Ovary (tissue), 9 donors: ENCODE data around the gene TNS3. TPM values are rescaled to one million over a fixed set of nuclear protein-coding genes. Genes with fewer than 3 reads are reported as not detected.

ENCODE experiments used
- DNase-seq, 5 donors: peaks; one replicate each; pipeline ENCODE4 v3.0.0-alpha.2; 2019 to 2020
- H3K27ac ChIP-seq, 2 donors: fragments of 200-600 bp; one replicate each; pipeline versions ENCODE4 v1.5.1 to v1.8.0; 2019 to 2022
- H3K27me3 ChIP-seq: fragments of 200-600 bp; one replicate; pipeline ENCODE4 v1.8.0; 2022
- H3K36me3 ChIP-seq: fragments of 200-600 bp; sonication (generic); one replicate; pipeline ENCODE4 v1.5.1; 2019
- H3K4me1 ChIP-seq: one replicate; pipeline ENCODE4 v1.8.1; 2013; ENCODE audit warnings: mild to moderate bottlenecking, moderate library complexity; ENCODE audit not compliant: insufficient read depth
- H3K4me3 ChIP-seq: fragments of 200-600 bp; sonication (generic); one replicate; pipeline ENCODE4 v1.5.1; 2017
- H3K9me3 ChIP-seq, 2 donors: fragments of 200-600 bp in 1 of 2; sonication (generic) in 1 of 2; one replicate each; pipeline versions ENCODE4 v1.5.1 to v1.8.1; 2013 to 2019; ENCODE audit warnings: mild to moderate bottlenecking in 1 of 2, moderate library complexity in 1 of 2
- EP300 ChIP-seq: sonication (generic); formaldehyde crosslinking; IDR thresholded peaks from one replicate; pipeline ENCODE4 v1.6.1; 2017; ENCODE audit warnings: antibody characterized with exemption
- POLR2A ChIP-seq: fragments of 450-650 bp; IDR thresholded peaks from one replicate; pipeline ENCODE4 v1.6.1; 2017; ENCODE audit warnings: antibody characterized with exemption, mild to moderate bottlenecking, moderate library complexity
- WGBS, 3 donors: extraction: QIAGEN DNeasy Blood & Tissue Kit in 1 of 3; methylation state at CpG; one replicate each; pipeline versions ENCODE4 v1.1.5 to v1.1.7; 2013 to 2017; 5-methylcytosine and 5-hydroxymethylcytosine counted together
- intact Hi-C, 4 donors: fragments of 100-400 bp; cut with DNase I; formaldehyde crosslinking; loops; one replicate each; pipeline versions ENCODE4 v1.11.0 to v1.15.1; 2022 to 2023
- polyA plus RNA-seq, 2 donors: library from polyadenylated mRNA; stranded (reverse); fragments of 200-250 nt in 1 of 2; fragments of 350-450 nt in 1 of 2; fragmentation: Illumina TruSeq in 1 of 2; extraction: RNeasy Lipid Tissue Mini Kit (QIAGEN cat#74804) in 1 of 2; gene quantifications; one replicate each; pipeline ENCODE4 v1.2.3, GENCODE V29; 2013 to 2014
- total RNA-seq, 7 donors: library from RNA; depleted of rRNA in 2 of 7; stranded (reverse); fragments of >200 nt in 2 of 7; fragmentation: NEBNext Ultra II Directional in 3 of 7; extraction: Animal tissue kit (Norgen Biotek cat#: 25700) in 3 of 7; gene quantifications; one replicate each; pipeline versions ENCODE4 v1.1.0 to v1.2.4, GENCODE V29; 2016 to 2023
- TF ChIP-seq, protein P1 (sequence below), 3 donors: fragments of 450-650 bp in 2 of 3; fragments of 200-600 bp in 1 of 3; IDR thresholded peaks; one replicate each; pipeline versions ENCODE4 v1.5.1 to v1.8.0; 2016 to 2022; ENCODE audit warnings: antibody characterized with exemption in 3 of 3, mild to moderate bottlenecking in 1 of 3
- donor health status: DM: no; HTN: no; CAD: no; lungs with moderate emphysema.
- donor health status: DM: no; HTN: no; CAD: no.
- donor health status: Bipolar disorder and iron deficiency.
- donor health status: DM: yes; HTN: yes; CAD: no.
- donor health status: DM: no; HTN: no; CAD: no.
- donor health status: DM: yes; HTN: yes; CAD: no.

TNS3 gene
- total and polyA plus RNA-seq, 9 donors: 36.6 to 137 (median 91.3) TPM

DNA sequence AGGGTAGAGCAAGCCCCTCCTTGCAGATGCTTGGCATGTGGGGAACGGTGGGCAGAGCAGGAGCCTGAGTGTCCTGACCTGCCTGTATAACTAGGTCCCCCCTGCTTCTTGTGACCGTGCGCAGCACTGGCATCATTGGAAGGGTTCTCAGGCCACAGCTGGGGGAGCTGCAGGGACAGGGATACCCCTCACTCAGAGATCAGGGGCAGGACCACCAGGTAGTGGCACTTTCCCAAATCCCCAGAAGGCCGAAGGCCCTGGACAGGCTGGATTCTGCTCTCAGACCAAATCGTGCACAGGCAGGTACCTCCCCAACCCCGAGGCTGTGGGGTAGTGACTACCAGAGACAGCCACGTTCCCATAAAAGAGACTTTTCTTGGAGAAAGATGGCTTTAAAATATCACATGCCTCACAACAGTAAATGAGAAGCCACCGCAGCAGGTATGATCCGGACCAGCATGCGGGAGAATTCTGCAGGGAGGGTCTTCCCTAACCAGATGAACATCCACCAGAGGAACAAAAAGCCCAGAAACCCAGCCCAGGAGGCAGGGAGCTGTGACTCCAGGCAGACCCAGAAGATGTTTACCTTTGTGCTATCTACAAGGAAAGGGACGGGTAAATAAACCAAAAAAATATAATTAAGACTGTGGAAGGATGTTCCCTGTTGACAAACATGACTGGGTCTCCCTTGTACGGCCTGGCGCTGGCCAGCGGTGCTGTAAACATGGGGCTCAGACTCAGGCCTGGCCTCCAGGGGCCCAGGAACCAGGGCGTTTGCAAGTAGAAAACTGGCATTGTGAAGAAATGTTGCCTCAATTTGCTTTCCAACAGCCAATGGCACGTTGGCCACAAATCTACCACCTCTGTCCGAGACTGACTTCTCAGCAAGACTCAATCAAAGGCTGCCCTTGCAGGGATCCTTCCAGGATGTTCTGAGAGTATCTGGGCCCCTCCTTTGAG, 180.0 kb downstream of the TNS3 start:
- Histone ChIP-seq H3K4me1 (peaks cover 28% of the 10 kb centered on the region), H3K27me3 (no peaks in the 10 kb centered on the region), H3K9me3 (no peaks in the 10 kb centered on the region), H3K27ac (peak overlapping the region in 1 of 2 donors; percentile 75), H3K4me3 (no peak overlapping the region), H3K36me3 (no peaks in the 10 kb centered on the region)
- WGBS, 3 donors: 65 to 79% (median 72%) methylated on average over 17 of the region's 17 CpGs
- intact Hi-C loops: loop anchor here in 1 of 4 donors (10.0 kb wide), 1 partner anchor 77 kb away; no protein-coding TSS in a partner anchor
- DNase-seq: no peak
- no peak for TF ChIP-seq POLR2A
- no peak for TF ChIP-seq EP300
- TF ChIP-seq, protein P1, sequence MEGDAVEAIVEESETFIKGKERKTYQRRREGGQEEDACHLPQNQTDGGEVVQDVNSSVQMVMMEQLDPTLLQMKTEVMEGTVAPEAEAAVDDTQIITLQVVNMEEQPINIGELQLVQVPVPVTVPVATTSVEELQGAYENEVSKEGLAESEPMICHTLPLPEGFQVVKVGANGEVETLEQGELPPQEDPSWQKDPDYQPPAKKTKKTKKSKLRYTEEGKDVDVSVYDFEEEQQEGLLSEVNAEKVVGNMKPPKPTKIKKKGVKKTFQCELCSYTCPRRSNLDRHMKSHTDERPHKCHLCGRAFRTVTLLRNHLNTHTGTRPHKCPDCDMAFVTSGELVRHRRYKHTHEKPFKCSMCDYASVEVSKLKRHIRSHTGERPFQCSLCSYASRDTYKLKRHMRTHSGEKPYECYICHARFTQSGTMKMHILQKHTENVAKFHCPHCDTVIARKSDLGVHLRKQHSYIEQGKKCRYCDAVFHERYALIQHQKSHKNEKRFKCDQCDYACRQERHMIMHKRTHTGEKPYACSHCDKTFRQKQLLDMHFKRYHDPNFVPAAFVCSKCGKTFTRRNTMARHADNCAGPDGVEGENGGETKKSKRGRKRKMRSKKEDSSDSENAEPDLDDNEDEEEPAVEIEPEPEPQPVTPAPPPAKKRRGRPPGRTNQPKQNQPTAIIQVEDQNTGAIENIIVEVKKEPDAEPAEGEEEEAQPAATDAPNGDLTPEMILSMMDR (IDR thresholded peaks at IDR 0.05): no peak

DNA sequence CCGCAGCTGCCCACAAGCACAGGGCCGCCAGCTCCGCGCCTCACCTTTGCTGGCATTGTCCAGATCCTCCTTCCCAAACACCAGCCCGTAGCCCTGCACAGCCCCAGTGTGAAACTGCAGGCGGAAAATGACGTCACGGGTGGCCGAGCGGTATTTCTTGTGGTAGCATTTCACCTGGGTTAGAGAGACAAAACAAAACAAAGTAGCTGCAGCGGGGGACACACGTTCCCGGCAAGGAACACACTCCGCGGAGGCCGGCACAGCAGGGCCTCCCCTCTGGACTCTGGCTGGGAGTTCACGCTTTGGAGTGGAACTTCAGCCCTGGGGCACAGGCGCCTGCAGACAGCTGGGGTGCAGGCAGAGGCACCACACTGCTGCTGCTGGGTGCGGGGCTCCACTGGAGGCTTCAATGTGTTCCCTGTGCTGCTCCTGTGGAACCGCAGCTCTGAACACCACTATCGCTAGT, 181.1 kb downstream of the TNS3 start:
- Histone ChIP-seq H3K4me1 (peaks cover 19% of the 10 kb centered on the region), H3K27me3 (no peaks in the 10 kb centered on the region), H3K36me3 (no peaks in the 10 kb centered on the region), H3K27ac (no peak overlapping the region), H3K4me3 (no peak overlapping the region), H3K9me3 (no peaks in the 10 kb centered on the region)
- WGBS, 3 donors: 79 to 83% (median 79%) methylated on average over 21 of the region's 21 CpGs
- TF ChIP-seq EP300: no peak
- TF ChIP-seq, protein P1 (IDR thresholded peaks at IDR 0.05): no peak
- no peak for TF ChIP-seq POLR2A
- intact Hi-C loops: loop anchor here in 1 of 4 donors (10.0 kb wide), 1 partner anchor 76 kb away; no protein-coding TSS in a partner anchor
- peak in 2 of 5 donors; percentile 41 to 57 for DNase-seq

DNA sequence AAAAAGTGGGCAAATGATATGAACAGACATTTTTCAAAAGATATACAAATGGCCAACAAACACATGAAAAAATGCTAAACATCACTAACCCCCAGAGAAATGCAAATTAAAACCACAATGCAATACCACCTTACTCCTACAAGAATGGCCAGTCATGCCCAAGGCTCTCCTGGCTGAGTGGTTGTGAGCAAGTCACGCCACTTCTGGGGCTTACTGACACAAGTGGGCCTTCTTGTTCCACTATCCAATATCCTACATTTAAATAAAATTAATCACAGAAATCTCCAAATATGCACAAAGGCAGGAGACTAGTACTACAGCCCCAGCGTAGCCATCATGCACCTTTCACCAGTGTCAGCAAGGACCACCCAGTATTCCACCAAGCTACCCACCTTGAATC, 181.9 kb downstream of the TNS3 start:
- Histone ChIP-seq H3K27me3 (no peaks in the 10 kb centered on the region), H3K4me1 (peaks cover 15% of the 10 kb centered on the region), H3K4me3 (no peak overlapping the region), H3K27ac (no peak overlapping the region), H3K9me3 (no peaks in the 10 kb centered on the region), H3K36me3 (no peaks in the 10 kb centered on the region)
- WGBS, 3 donors: 96 to 98% (median 98%) methylated on average over 2 of the region's 2 CpGs
- intact Hi-C loops: loop anchor here in 1 of 4 donors (10.0 kb wide), 1 partner anchor 75 kb away; no protein-coding TSS in a partner anchor
- no peak for TF ChIP-seq POLR2A
- TF ChIP-seq, protein P1 (IDR thresholded peaks at IDR 0.05): no peak
- TF ChIP-seq EP300: no peak
- peak in 2 of 5 donors; percentile 1 to 2 for DNase-seq

DNA sequence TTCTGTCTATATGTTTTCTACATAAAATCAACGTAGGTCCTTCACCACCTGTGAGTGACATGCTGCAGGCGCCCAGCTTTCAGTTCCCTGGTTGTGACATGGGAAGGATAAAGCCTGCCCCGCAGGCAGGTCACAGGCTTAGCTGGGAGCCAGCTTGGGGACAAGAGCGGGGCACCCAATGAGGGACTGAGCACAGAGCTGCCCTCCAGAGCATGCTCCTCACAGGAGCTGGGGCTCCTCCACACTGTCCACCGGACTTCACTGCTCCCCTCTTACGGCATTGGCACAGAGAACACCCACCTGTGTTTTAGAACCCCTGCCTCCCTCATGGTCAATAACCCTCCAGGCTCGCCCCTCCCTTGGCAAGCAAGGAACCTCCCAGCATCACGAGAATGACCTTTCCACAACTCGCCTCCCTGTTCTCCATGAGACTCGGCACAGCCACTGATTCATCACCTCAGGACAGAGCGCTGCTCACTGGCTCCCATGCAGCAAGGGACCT, 187.1 kb downstream of the TNS3 start:
- DNase-seq: peak in 3 of 5 donors; percentile 11 to 23 (median 17)
- no peaks in the 10 kb centered on the region for H3K27me3 ChIP-seq
- TF ChIP-seq POLR2A: no peak
- no peak for TF ChIP-seq EP300
- TF ChIP-seq, protein P1 (IDR thresholded peaks at IDR 0.05): no peak
- no peak overlapping the region for H3K27ac ChIP-seq
- no peak overlapping the region for H3K4me3 ChIP-seq
- H3K36me3 ChIP-seq: no peaks in the 10 kb centered on the region
- no peaks in the 10 kb centered on the region for H3K9me3 ChIP-seq
- WGBS, 3 donors: 93 to 94% (median 94%) methylated on average over 11 of the region's 11 CpGs
- intact Hi-C loops: loop anchor here in 1 of 4 donors (10.0 kb wide), 1 partner anchor 180 kb away; no protein-coding TSS in a partner anchor
- H3K4me1 ChIP-seq: peaks cover 12% of the 10 kb centered on the region
